ENCODE measurements around the gene ESPL1.
"Not testable (repeated sequence)": the region's sequence is repeated elsewhere in the genome, so short reads cannot be mapped to it uniquely, and the experiment has no call there.

The ESPL1 gene

GRCh38 chr12:53326460-53327185 lies 58.5 kb downstream of the ESPL1 start:
- POLR2A ChIA-PET = interaction anchor here (2.9 kb wide), 1 partner anchor 18 kb away, joined by 13 read pairs; no protein-coding TSS in a partner anchor
- no peak for TF ChIP-seq CTCF (IDR thresholded peaks at IDR 0.05; ENCODE audit: control extremely low read depth, extremely low read depth, low read depth, missing control alignments)
- DNase-seq (ENCODE audit: extremely low spot score) = no peak

GRCh38 chr12:53327435-53328042 lies 59.4 kb downstream of the ESPL1 start:
- POLR2A ChIA-PET = no interaction called here
- no peak for DNase-seq (ENCODE audit: extremely low spot score)
- TF ChIP-seq CTCF (IDR thresholded peaks at IDR 0.05; ENCODE audit: control extremely low read depth, extremely low read depth, low read depth, missing control alignments) = peak; percentile 41
- CTCF ChIA-PET = interaction anchor here (0.6 to 17.1 kb wide), 13 partner anchors 10 to 189 kb away, joined by 3 to 442 read pairs (median 5); partner anchors contain the start of genes ESPL1, ITGB7, MYG1 and NPFF

More at GRCh38 chr12:53326460-53327185, 58.5 kb downstream of the ESPL1 start:
- CTCF ChIA-PET = interaction anchor here (0.8 to 17.1 kb wide), 9 partner anchors 9 to 183 kb away, joined by 3 to 442 read pairs (median 8); partner anchors contain the start of genes ESPL1, ITGB7, MYG1 and NPFF

- ChIA-PET POLR2A (no interaction called here), CTCF (interaction anchor here (0.6 to 17.1 kb wide), 12 partner anchors 10 to 188 kb away, joined by 3 to 442 read pairs (median 6); partner anchors contain the start of genes ESPL1, ITGB7, MYG1 and NPFF)
- no peak for DNase-seq (ENCODE audit: extremely low spot score)
- TF ChIP-seq CTCF (IDR thresholded peaks at IDR 0.05; ENCODE audit: control extremely low read depth, extremely low read depth, low read depth, missing control alignments) = no peak
Measured at GRCh38 chr12:53328043-53328435, 59.9 kb downstream of the ESPL1 start.

GRCh38 chr12:53330671-53331070 lies 62.6 kb downstream of the ESPL1 start:
- TF ChIP-seq CTCF (IDR thresholded peaks at IDR 0.05; ENCODE audit: control extremely low read depth, extremely low read depth, low read depth, missing control alignments) = no peak
- no peak for DNase-seq (ENCODE audit: extremely low spot score)
- POLR2A ChIA-PET = interaction anchor here (1.1 kb wide), 1 partner anchor 9 kb away, joined by 3 read pairs; the partner anchor contains the start of gene AAAS
- CTCF ChIA-PET = interaction anchor here (1.7 to 17.1 kb wide), 5 partner anchors 8 to 179 kb away, joined by 4 to 442 read pairs (median 64); partner anchors contain the start of genes AAAS and NPFF

GRCh38 chr12:53332339-53332738 lies 64.2 kb downstream of the ESPL1 start:
- POLR2A ChIA-PET; DNase-seq (ENCODE audit: extremely low spot score): not testable (repeated sequence)
- CTCF ChIA-PET = interaction anchor here (1.0 to 17.1 kb wide), 4 partner anchors 9 to 233 kb away, joined by 3 to 442 read pairs (median 38); partner anchors contain the start of genes AAAS and NPFF

- CTCF ChIA-PET = interaction anchor here (1.0 to 17.1 kb wide), 4 partner anchors 10 to 175 kb away, joined by 3 to 442 read pairs (median 38); partner anchors contain the start of genes AAAS and NPFF
- TF ChIP-seq CTCF (IDR thresholded peaks at IDR 0.05; ENCODE audit: control extremely low read depth, extremely low read depth, low read depth, missing control alignments) = no peak
- POLR2A ChIA-PET = no interaction called here
- DNase-seq (ENCODE audit: extremely low spot score) = no peak
Measured at GRCh38 chr12:53332744-53333143, 64.6 kb downstream of the ESPL1 start.
